Left hindlimb (tissue), 1 donor: ENCODE data around the gene MRPS12.

ENCODE experiments used
- DNase-seq: peaks from one replicate; pipeline ENCODE4 v3.0.0-alpha.2; 2018

MRPS12 gene

GRCh38 chr19:38977445-38978325 lies 46.9 kb downstream of the MRPS12 start:
- no peak for DNase-seq

DNA sequence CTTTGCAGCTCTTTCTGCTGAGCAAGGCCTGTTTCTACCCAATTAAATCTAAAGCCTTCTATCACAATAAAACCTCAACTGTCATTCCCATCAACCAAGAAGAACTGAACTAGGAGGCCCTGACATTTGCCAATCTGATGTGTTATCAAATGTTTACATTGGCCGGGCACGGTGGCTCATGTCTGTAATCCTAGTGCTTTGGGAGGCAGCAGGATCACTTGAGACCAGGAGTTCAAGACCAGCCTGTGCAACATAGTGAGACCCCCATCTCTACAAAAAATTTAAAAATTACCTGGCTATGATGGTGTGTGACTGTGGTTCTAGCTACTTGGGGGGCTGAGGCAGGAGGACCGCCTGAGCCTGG lies 47.6 kb downstream of the MRPS12 start:
- DNase-seq, result no peak

DNA sequence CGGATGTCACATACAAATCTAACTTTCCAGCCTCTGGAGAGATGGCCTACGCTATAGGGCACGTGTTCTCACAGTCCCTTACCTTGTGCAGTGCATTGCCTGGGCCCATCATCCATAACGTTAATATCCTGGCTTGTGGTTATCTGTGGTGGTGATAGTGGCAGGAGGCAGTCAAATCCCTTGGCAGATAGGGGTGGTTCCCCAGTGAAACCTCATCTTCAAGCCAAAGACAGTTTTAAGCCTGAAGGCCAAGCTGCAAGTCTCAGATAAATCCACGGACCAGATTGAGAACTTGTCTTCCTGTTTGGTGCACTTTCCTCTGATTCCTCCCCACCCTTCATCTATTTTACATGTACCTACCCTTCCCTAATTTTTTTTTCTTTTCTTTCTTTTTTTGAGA lies 49.1 kb downstream of the MRPS12 start:
- DNase-seq, result no peak

DNA sequence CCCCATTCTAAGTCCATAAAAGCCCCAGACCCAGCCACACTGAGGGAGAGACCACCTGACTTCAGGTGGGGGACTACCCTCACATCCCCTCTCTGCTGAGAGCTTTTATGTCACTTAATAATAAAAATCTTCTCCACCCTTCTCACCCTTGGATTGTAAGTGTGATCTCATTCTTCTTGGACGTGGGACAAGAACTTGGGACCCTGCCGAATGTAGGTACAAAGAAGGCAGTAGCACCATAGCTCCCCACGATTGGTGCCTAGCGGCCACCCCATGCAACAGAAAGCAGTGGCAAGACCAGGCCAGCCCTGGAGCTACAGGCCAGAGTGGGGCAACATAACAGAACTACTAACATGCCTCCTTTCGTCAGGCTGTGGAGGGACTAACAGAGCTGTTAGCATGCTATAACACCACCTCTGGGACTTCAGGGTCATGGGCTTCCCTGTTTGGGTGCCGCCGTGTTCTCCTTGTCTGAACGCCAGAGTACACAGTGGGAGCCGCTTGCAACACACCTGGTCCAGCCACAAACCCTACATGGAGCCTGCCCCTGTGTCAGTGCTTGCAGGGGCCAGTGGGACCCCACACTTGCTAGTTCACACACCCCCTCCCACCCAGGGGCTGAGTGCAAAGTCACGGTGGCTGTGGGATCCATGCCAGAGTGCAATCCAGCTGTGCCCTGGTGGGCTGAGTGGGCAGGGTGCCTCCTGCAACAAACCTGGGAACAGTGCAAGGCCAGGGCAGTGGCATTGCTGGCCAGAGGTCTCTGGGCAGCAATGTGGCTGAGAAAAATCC lies 50.0 kb downstream of the MRPS12 start:
- no peak for DNase-seq
